ENCODE data around the gene LGALS3. TPM values are rescaled to one million over a fixed set of nuclear protein-coding genes. Genes with fewer than 3 reads are reported as not detected.

LGALS3 gene
- polyA plus RNA-seq, 2 of the 4 experiments (the other 2 are of a cell fraction), result 60.2 to 61.0 TPM

- WGBS (ENCODE audit: missing lambda C conversion rate), result 87% methylated on average over 2 of the region's 2 CpGs
- no peak overlapping the region for H3K4me2 ChIP-seq
- peaks cover 34% of the 10 kb centered on the region for H3K4me1 ChIP-seq
- TF ChIP-seq CEBPB (IDR thresholded peaks at IDR 0.05), result no peak
- no peak for TF ChIP-seq MAX (IDR thresholded peaks at IDR 0.05)
- no peak for TF ChIP-seq HMGXB4 (CRISPR knock-in tag; IDR thresholded peaks at IDR 0.05; ENCODE audit: borderline replicate concordance)
- H3K27ac ChIP-seq, result no peak overlapping the region
- peaks cover 9% of the 10 kb centered on the region for H3K9me3 ChIP-seq
- H3K4me3 ChIP-seq, result no peak overlapping the region
- ATAC-seq (no peak), FAIRE-seq (no peak), DNase-seq (ENCODE audit: low read depth in 1 of 2, low spot score in 1 of 2) (no peak)
- CTCF ChIA-PET, result interaction anchor here (1.0 to 2.2 kb wide), 5 partner anchors 8 to 61 kb away, joined by 3 to 11 read pairs (median 5); partner anchors contain the start of gene MAPK1IP1L
- POLR2A ChIA-PET, result no interaction called here
Measured at GRCh38 chr14:55099756-55100155, 29.3 kb upstream of the LGALS3 start.

GRCh38 chr14:55101698-55102097 is 27.4 kb upstream of the LGALS3 start:
- no peak for TF ChIP-seq PBX3 (IDR thresholded peaks at IDR 0.05)
- no peak for TF ChIP-seq CEBPB (IDR thresholded peaks at IDR 0.05)
- TF ChIP-seq TFCP2L1 (CRISPR knock-in tag; IDR thresholded peaks at IDR 0.05), result no peak
- TF ChIP-seq ZC3H11A (IDR thresholded peaks at IDR 0.05), result no peak
- no peak for TF ChIP-seq EHF (CRISPR knock-in tag; IDR thresholded peaks at IDR 0.05)
- no peak for TF ChIP-seq EP300 (IDR thresholded peaks at IDR 0.05)
- no peak for TF ChIP-seq RCOR1 (IDR thresholded peaks at IDR 0.05; ENCODE audit: low read depth, low read length)
- no peak for TF ChIP-seq GATA3 (IDR thresholded peaks at IDR 0.05; ENCODE audit: borderline replicate concordance)
- TF ChIP-seq NPAS2 (CRISPR knock-in tag; IDR thresholded peaks at IDR 0.05; ENCODE audit: borderline replicate concordance), result no peak
- TF ChIP-seq POLR2AphosphoS2 (conservative IDR thresholded peaks at IDR 0.05; ENCODE audit: low read length), result no peak
- TF ChIP-seq HEYL (CRISPR knock-in tag; IDR thresholded peaks at IDR 0.05), result no peak
- TF ChIP-seq CBX8 (IDR thresholded peaks at IDR 0.05), result no peak
- no peak for TF ChIP-seq NR3C1 (IDR thresholded peaks at IDR 0.05)
- no peak for TF ChIP-seq MAFK (IDR thresholded peaks at IDR 0.05; ENCODE audit: partially characterized antibody)
- no peak for TF ChIP-seq BCL3 (IDR thresholded peaks at IDR 0.05)
- no peak for TF ChIP-seq USF2 (IDR thresholded peaks at IDR 0.05)
- TF ChIP-seq POLR2A (IDR thresholded peaks at IDR 0.05; ENCODE audit: low read length), result no peak
- no peak for TF ChIP-seq E2F6 (IDR thresholded peaks at IDR 0.05; ENCODE audit: borderline replicate concordance, low read depth)
- no peak for TF ChIP-seq FOSL2 (IDR thresholded peaks at IDR 0.05)
- no peak for TF ChIP-seq FOSL2 (CRISPR knock-in tag; IDR thresholded peaks at IDR 0.05)
- peak overlapping the region; percentile 91 to 93 for H3K27ac ChIP-seq
- DNase-seq (ENCODE audit: low read depth in 1 of 2, low spot score in 1 of 2), result no peak
- ChIA-PET CTCF (interaction anchor here (0.7 to 5.2 kb wide), 5 partner anchors 10 to 59 kb away, joined by 3 to 34 read pairs (median 16); no protein-coding TSS in a partner anchor), POLR2A (interaction anchor here (1.9 to 3.4 kb wide), 2 partner anchors 28 to 50 kb away, joined by 12 to 63 read pairs; partner anchors contain the start of genes LGALS3 and MAPK1IP1L)
- peak overlapping the region; percentile 82 for H3K4me2 ChIP-seq
- WGBS (ENCODE audit: missing lambda C conversion rate), result 97% methylated on average over 5 of the region's 5 CpGs
- peaks cover 11% of the 10 kb centered on the region for H3K9me3 ChIP-seq
- H3K4me1 ChIP-seq, result peaks cover 27% of the 10 kb centered on the region
- no peak for FAIRE-seq
- no peak for ATAC-seq
- H3K4me3 ChIP-seq, result no peak overlapping the region
